Glutamatergic neuron (in vitro differentiated cells): ENCODE measurements around the gene RDH5. TPM values are rescaled to one million over a fixed set of nuclear protein-coding genes. Genes with fewer than 3 reads are reported as not detected.
"Not testable (repeated sequence)": the region's sequence is repeated elsewhere in the genome, so short reads cannot be mapped to it uniquely, and the experiment has no call there.

ENCODE experiments used
- DNase-seq: peaks from one replicate; pipeline ENCODE4 v3.0.0; 2022
- H3K27ac Mint-ChIP-seq: one replicate; pipeline ENCODE4 v1.8.0; 2020; ENCODE audit warnings: mild to moderate bottlenecking, mixed read lengths, inconsistent platforms; ENCODE audit not compliant: unreplicated experiment
- H3K27me3 Mint-ChIP-seq: one replicate; pipeline ENCODE4 v1.8.0; 2020; ENCODE audit warnings: mild to moderate bottlenecking, moderate library complexity, mixed read lengths, inconsistent platforms; ENCODE audit not compliant: unreplicated experiment
- H3K36me3 Mint-ChIP-seq: one replicate; pipeline ENCODE4 v1.8.0; 2020; ENCODE audit warnings: mild to moderate bottlenecking, mixed read lengths, inconsistent platforms; ENCODE audit not compliant: unreplicated experiment
- H3K4me1 Mint-ChIP-seq: one replicate; pipeline ENCODE4 v1.8.0; 2020; ENCODE audit warnings: mild to moderate bottlenecking, low read depth, mixed read lengths, inconsistent platforms; ENCODE audit not compliant: unreplicated experiment
- H3K4me3 Mint-ChIP-seq: one replicate; pipeline ENCODE4 v1.8.0; 2020; ENCODE audit warnings: mild to moderate bottlenecking, mixed read lengths, inconsistent platforms; ENCODE audit not compliant: unreplicated experiment
- H3K9me3 Mint-ChIP-seq: one replicate; pipeline ENCODE4 v1.8.0; 2020; ENCODE audit warnings: mild to moderate bottlenecking, moderate library complexity, mixed read lengths, inconsistent platforms; ENCODE audit not compliant: unreplicated experiment
- CTCF ChIP-seq: fragments of 200-600 bp; sonication (generic); IDR thresholded peaks from one replicate; pipeline ENCODE4 v1.5.0; 2021; ENCODE audit not compliant: partially characterized antibody, unreplicated experiment
- total RNA-seq: library from RNA; stranded (reverse); fragmentation: NEBNext Ultra II Directional; extraction: Animal tissue kit (Norgen Biotek cat#: 25700); gene quantifications from one replicate; pipeline ENCODE4 v1.2.1, GENCODE V29; 2021; ENCODE audit not compliant: unreplicated experiment

RDH5 gene
- total RNA-seq, 1 donor from 2014 or later: 6.6 TPM

- no peak for TF ChIP-seq CTCF
- H3K4me1 Mint-ChIP-seq: peaks cover 26% of the 10 kb centered on the region
- peaks cover 5% of the 10 kb centered on the region for H3K27me3 Mint-ChIP-seq
- H3K27ac Mint-ChIP-seq: peak overlapping the region; percentile 12
- peaks cover 3% of the 10 kb centered on the region for H3K9me3 Mint-ChIP-seq
- no peak overlapping the region for H3K4me3 Mint-ChIP-seq
- H3K36me3 Mint-ChIP-seq: peaks cover 4% of the 10 kb centered on the region
- no peak for DNase-seq
These were observed 35.1 kb downstream of the RDH5 start for GRCh38 chr12:55755246-55755645.

- Mint-ChIP-seq H3K27ac (no peak overlapping the region), H3K9me3 (peaks cover 3% of the 10 kb centered on the region), H3K4me1 (peaks cover 17% of the 10 kb centered on the region), H3K4me3 (peak overlapping the region; percentile 30), H3K36me3 (peaks cover 3% of the 10 kb centered on the region), H3K27me3 (peaks cover 2% of the 10 kb centered on the region)
- no peak for TF ChIP-seq CTCF
- no peak for DNase-seq
These were observed 37.5 kb downstream of the RDH5 start for GRCh38 chr12:55757701-55758100.

- not testable (repeated sequence) for H3K27ac Mint-ChIP-seq, H3K4me3 Mint-ChIP-seq, H3K36me3 Mint-ChIP-seq, DNase-seq, H3K9me3 Mint-ChIP-seq, H3K27me3 Mint-ChIP-seq
- peaks cover 17% of the 10 kb centered on the region for H3K4me1 Mint-ChIP-seq
These were observed 38.4 kb downstream of the RDH5 start for GRCh38 chr12:55758575-55758974.

- Mint-ChIP-seq H3K4me3 (no peak overlapping the region), H3K4me1 (peaks cover 6% of the 10 kb centered on the region), H3K27ac (no peak overlapping the region), H3K27me3 (peaks cover 2% of the 10 kb centered on the region), H3K9me3 (peaks cover 3% of the 10 kb centered on the region), H3K36me3 (peaks cover 4% of the 10 kb centered on the region)
- DNase-seq: no peak
- no peak for TF ChIP-seq CTCF
These were observed 40.5 kb downstream of the RDH5 start for GRCh38 chr12:55760663-55761062.

- H3K4me1 Mint-ChIP-seq: peaks cover 9% of the 10 kb centered on the region
- H3K36me3 Mint-ChIP-seq: peaks cover 4% of the 10 kb centered on the region
- H3K9me3 Mint-ChIP-seq: peaks cover 2% of the 10 kb centered on the region
- no peak overlapping the region for H3K27ac Mint-ChIP-seq
- no peak for DNase-seq
- peaks cover 3% of the 10 kb centered on the region for H3K27me3 Mint-ChIP-seq
- no peak overlapping the region for H3K4me3 Mint-ChIP-seq
- no peak for TF ChIP-seq CTCF
These were observed 42.5 kb downstream of the RDH5 start for GRCh38 chr12:55762646-55763045.
